NT2/D1 (cell line): ENCODE data around the gene PTPRN2.

Experiments
- DNase-seq: peaks from one replicate; pipeline ENCODE4 v3.0.0-alpha.2; 2011; ENCODE audit warnings: low read depth, low spot score
- H3K27me3 ChIP-seq: 2 replicates; pipeline ENCODE4 v1.6.0; 2011; ENCODE audit warnings: mild to moderate bottlenecking; ENCODE audit not compliant: insufficient read length, insufficient read depth
- H3K36me3 ChIP-seq: 2 replicates; pipeline ENCODE4 v1.6.1; 2011; ENCODE audit warnings: mild to moderate bottlenecking, low read length, mixed read lengths; ENCODE audit not compliant: insufficient read depth, insufficient read length
- H3K4me1 ChIP-seq: 2 replicates; pipeline ENCODE4 v1.5.1; 2011; ENCODE audit not compliant: insufficient read depth, insufficient read length
- H3K4me3 ChIP-seq: 2 replicates; pipeline ENCODE4 v1.5.1; 2011; ENCODE audit warnings: low read depth; ENCODE audit not compliant: insufficient read length
- H3K9ac ChIP-seq: 2 replicates; pipeline ENCODE4 v1.6.0; 2011; ENCODE audit warnings: low read depth; ENCODE audit not compliant: insufficient read length
- H3K9me3 ChIP-seq: 2 replicates; pipeline ENCODE4 v1.5.1; 2011; ENCODE audit warnings: mild to moderate bottlenecking, low read length; ENCODE audit not compliant: insufficient read depth
- SUZ12 ChIP-seq: IDR thresholded peaks from 2 replicates; pipeline ENCODE4 v1.6.1; 2011; ENCODE audit not compliant: insufficient read length, insufficient read depth; ENCODE audit errors: extremely low read depth
- YY1 ChIP-seq: IDR thresholded peaks from 2 replicates; pipeline ENCODE4 v1.6.1; 2011; ENCODE audit not compliant: insufficient read length, insufficient read depth
- ZNF274 ChIP-seq: IDR thresholded peaks from 2 replicates; pipeline ENCODE4 v1.6.1; 2011; ENCODE audit warnings: mild to moderate bottlenecking, low read depth, low read length

The PTPRN2 gene

DNA sequence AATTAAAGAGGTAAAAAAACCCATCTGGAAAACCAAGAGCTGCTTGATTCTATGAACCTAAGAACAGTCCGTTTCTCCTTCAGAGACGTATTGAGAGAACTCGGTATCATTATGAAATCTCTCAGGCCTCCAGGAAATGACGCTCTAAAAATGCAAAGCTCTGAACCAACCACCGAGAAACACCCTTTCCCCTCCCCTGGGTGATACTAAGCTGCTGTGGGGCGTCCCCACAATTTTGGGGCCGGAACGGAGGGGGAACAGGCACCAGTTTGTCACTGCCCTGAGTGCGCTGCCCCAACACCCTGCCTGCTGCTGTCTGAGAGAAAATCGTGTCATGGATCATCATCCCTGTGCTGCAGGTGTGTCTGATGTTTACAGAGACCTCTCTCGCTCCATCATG lies 741.4 kb downstream of the PTPRN2 start:
- Histone ChIP-seq H3K36me3 (no peaks in the 10 kb centered on the region), H3K27me3 (no peaks in the 10 kb centered on the region), H3K9me3 (no peaks in the 10 kb centered on the region), H3K4me3 (no peak overlapping the region), H3K4me1 (peaks cover 4% of the 10 kb centered on the region), H3K9ac (no peak overlapping the region)
- DNase-seq = no peak
- TF ChIP-seq YY1 (no peak), ZNF274 (no peak), SUZ12 (no peak)

DNA sequence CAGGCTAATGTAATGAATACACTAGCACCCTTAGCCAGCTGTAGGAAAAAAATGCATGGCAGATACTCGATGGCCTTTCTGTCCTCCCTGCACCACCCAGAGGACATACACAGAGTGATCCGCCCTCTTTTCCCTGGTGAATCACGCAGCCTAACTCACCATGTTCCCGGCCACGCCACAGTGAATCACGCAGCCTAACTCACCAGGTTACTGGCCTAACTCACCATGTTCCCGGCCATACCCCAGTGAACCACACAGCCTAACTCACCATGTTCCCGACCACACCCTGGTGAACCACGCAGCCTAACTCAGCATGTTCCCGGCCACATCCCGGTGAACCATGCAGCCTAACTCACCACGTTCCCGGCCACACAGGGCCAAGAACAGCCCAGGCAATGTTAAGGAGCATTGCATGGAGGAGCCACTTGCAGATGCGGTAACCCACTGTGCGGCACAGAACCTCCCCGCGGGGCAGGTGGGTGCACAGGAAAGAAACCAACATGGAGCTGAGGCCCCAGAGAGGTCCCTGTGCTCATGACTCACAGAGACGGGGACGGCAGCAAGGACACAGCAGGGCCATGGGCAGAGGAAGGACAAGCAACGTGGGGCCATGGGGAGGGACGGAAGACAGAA lies 742.3 kb downstream of the PTPRN2 start:
- no peaks in the 10 kb centered on the region for H3K9me3 ChIP-seq
- H3K36me3 ChIP-seq = no peaks in the 10 kb centered on the region
- no peak overlapping the region for H3K9ac ChIP-seq
- H3K4me3 ChIP-seq = no peak overlapping the region
- H3K4me1 ChIP-seq = peaks cover 9% of the 10 kb centered on the region
- no peak for DNase-seq
- H3K27me3 ChIP-seq = no peaks in the 10 kb centered on the region
- no peak for TF ChIP-seq SUZ12
- TF ChIP-seq YY1 = no peak
- TF ChIP-seq ZNF274 = no peak

- Histone ChIP-seq H3K4me3 (no peak overlapping the region), H3K9me3 (0 out of 2 replicates have a peak, but pooled peaks cover 7% of the 10 kb centered on the region), H3K27me3 (no peaks in the 10 kb centered on the region), H3K36me3 (no peaks in the 10 kb centered on the region), H3K9ac (no peak overlapping the region), H3K4me1 (peaks cover 11% of the 10 kb centered on the region)
- TF ChIP-seq YY1 (no peak), ZNF274 (no peak), SUZ12 (no peak)
- no peak for DNase-seq
Measured at GRCh38 chr7:157844611-157845010, 743.0 kb downstream of the PTPRN2 start.

DNA sequence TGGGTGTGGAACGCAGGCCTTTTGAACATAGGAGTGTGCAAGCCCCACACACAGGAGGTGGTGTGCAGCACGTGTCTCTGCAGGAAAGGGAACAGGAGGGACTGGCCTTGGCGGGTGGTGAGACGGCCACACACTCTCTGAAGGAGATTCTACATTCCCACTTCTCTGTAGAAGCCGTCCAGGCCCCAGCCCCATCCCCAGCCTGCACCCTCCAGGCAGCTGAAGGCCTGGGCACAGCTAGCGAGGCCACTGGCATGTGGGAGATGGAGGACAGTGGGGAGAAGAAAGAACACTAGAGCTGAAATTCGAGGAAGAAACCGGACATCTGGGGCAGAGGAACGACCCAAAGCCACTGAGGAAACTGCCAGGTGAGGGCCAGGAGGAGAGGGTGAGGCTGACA lies 743.5 kb downstream of the PTPRN2 start:
- Histone ChIP-seq H3K27me3 (no peaks in the 10 kb centered on the region), H3K36me3 (no peaks in the 10 kb centered on the region), H3K4me3 (no peak overlapping the region), H3K9ac (no peak overlapping the region), H3K9me3 (0 out of 2 replicates have a peak, but pooled peaks cover 9% of the 10 kb centered on the region), H3K4me1 (peaks cover 11% of the 10 kb centered on the region)
- DNase-seq = no peak
- TF ChIP-seq ZNF274 = no peak
- no peak for TF ChIP-seq YY1
- TF ChIP-seq SUZ12 = no peak

- no peaks in the 10 kb centered on the region for H3K27me3 ChIP-seq
- no peak for DNase-seq
- no peak for TF ChIP-seq ZNF274
- TF ChIP-seq YY1 = no peak
- TF ChIP-seq SUZ12 = no peak
- H3K4me3 ChIP-seq = no peak overlapping the region
- 0 out of 2 replicates have a peak, but pooled peaks cover 9% of the 10 kb centered on the region for H3K9me3 ChIP-seq
- H3K4me1 ChIP-seq = peaks cover 9% of the 10 kb centered on the region
- H3K9ac ChIP-seq = no peak overlapping the region
- H3K36me3 ChIP-seq = no peaks in the 10 kb centered on the region
Measured at GRCh38 chr7:157843336-157844140, 744.1 kb downstream of the PTPRN2 start.

DNA sequence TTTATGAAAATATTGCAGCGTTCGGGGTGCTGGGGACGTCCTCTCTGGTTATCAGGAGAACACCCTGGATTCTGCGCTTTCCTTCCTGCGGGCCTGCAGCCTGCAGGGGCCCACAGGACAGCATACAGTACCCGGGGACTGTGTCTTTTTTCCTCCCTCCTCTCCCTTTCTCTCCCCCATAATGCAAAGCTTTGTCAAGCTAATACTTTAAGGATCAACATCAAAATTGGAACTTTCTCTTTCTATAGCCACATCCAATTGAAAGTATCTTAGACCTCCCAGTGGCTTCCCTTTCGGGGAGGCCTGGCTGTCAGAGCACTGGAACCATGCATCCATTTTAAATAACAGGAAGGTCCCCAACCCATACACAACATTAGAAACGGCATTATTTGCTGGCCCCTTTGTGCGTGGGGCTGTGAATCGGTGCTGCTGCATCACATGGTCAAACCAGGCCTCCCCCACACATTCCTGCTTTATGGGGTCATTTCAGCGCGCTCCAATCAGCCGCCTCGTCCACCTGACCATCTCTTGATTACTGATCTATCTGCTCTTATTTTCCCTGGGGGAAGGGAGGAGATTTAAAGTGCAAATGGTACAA lies 745.8 kb downstream of the PTPRN2 start:
- H3K9me3 ChIP-seq = 0 out of 2 replicates have a peak, but pooled peaks cover 9% of the 10 kb centered on the region

More for the DNA sequence above, 745.8 kb downstream of the PTPRN2 start:
- H3K4me3 ChIP-seq = no peak overlapping the region
- DNase-seq = peak; percentile 60
- no peaks in the 10 kb centered on the region for H3K27me3 ChIP-seq
- TF ChIP-seq ZNF274 (no peak), SUZ12 (no peak), YY1 (no peak)
- H3K36me3 ChIP-seq = no peaks in the 10 kb centered on the region
- no peak overlapping the region for H3K9ac ChIP-seq
- H3K4me1 ChIP-seq = peaks cover 9% of the 10 kb centered on the region
